KMS-11 (cell line): Measurements from ENCODE around the gene TRIM24.

Experiments
- H2AFZ ChIP-seq: fragments of 200-600 bp; sonication (generic); 2 replicates; pipeline ENCODE4 v1.6.1; 2016; ENCODE audit warnings: antibody characterized with exemption, mixed run types, low read depth
- H3K27ac ChIP-seq: fragments of 200-600 bp; sonication (generic); 2 replicates; pipeline ENCODE4 v1.6.1; 2016; ENCODE audit warnings: mild to moderate bottlenecking, mixed run types
- H3K27me3 ChIP-seq: fragments of 200-600 bp; sonication (generic); 2 replicates; pipeline ENCODE4 v1.6.1; 2017; ENCODE audit warnings: mild to moderate bottlenecking, low read depth, mixed run types, moderate library complexity; ENCODE audit not compliant: insufficient read depth
- H3K36me3 ChIP-seq: fragments of 200-600 bp; sonication (generic); 2 replicates; pipeline ENCODE4 v1.6.1; 2017; ENCODE audit warnings: mild to moderate bottlenecking, mixed run types; ENCODE audit not compliant: insufficient read depth
- H3K4me1 ChIP-seq: fragments of 200-600 bp; sonication (generic); 2 replicates; pipeline ENCODE4 v1.6.1; 2016; ENCODE audit warnings: mild to moderate bottlenecking, low read depth, mixed run types; ENCODE audit not compliant: poor library complexity, severe bottlenecking
- H3K4me2 ChIP-seq: fragments of 200-600 bp; sonication (generic); 2 replicates; pipeline ENCODE4 v1.7.0; 2016; ENCODE audit warnings: mild to moderate bottlenecking, mixed run types
- H3K4me3 ChIP-seq: fragments of 200-600 bp; sonication (generic); IDR thresholded peaks from 2 replicates; pipeline ENCODE4 v1.6.1; 2017; ENCODE audit warnings: low read depth, low read length, mixed read lengths; ENCODE audit not compliant: insufficient read depth
- H3K79me2 ChIP-seq: fragments of 200-600 bp; sonication (generic); 2 replicates; pipeline ENCODE4 v1.6.1; 2016; ENCODE audit warnings: low read depth, mixed run types; ENCODE audit not compliant: insufficient read depth
- H3K9ac ChIP-seq: fragments of 200-600 bp; sonication (generic); 2 replicates; pipeline ENCODE4 v1.6.1; 2016; ENCODE audit warnings: mild to moderate bottlenecking, mixed run types
- H4K20me1 ChIP-seq: fragments of 200-600 bp; sonication (generic); 2 replicates; pipeline ENCODE4 v1.6.1; 2016; ENCODE audit warnings: mild to moderate bottlenecking, mixed run types; ENCODE audit not compliant: insufficient read depth
- CTCF ChIP-seq: fragments of 200-600 bp; sonication (generic); conservative IDR thresholded peaks from 2 replicates; pipeline ENCODE4 v1.6.1; 2017; ENCODE audit warnings: low read depth, mild to moderate bottlenecking, antibody characterized with exemption, low read length, moderate library complexity, mixed read lengths

Gene TRIM24

GRCh38 chr7:138584283-138584682, 124.2 kb downstream of the TRIM24 start:
- Histone ChIP-seq H3K36me3 (peaks cover 4% of the 10 kb centered on the region; the same call in 1 of the 2 replicates), H2AFZ (no peak overlapping the region), H3K27ac (no peak overlapping the region), H4K20me1 (no peaks in the 10 kb centered on the region), H3K4me1 (no peaks in the 10 kb centered on the region), H3K27me3 (no peaks in the 10 kb centered on the region), H3K79me2 (no peaks in the 10 kb centered on the region), H3K4me3 (no peak overlapping the region), H3K9ac (no peak overlapping the region), H3K4me2 (no peak overlapping the region)
- no peak for TF ChIP-seq CTCF

- H3K4me2 ChIP-seq: no peak overlapping the region
- H3K79me2 ChIP-seq: no peaks in the 10 kb centered on the region
- H3K36me3 ChIP-seq: peaks cover under 1% of the 10 kb centered on the region; the same call in 1 of the 2 replicates
- H3K27me3 ChIP-seq: no peaks in the 10 kb centered on the region
- no peaks in the 10 kb centered on the region for H4K20me1 ChIP-seq
- TF ChIP-seq CTCF: no peak
- H3K27ac ChIP-seq: no peak overlapping the region
- no peak overlapping the region for H3K9ac ChIP-seq
- no peaks in the 10 kb centered on the region for H3K4me1 ChIP-seq
- H2AFZ ChIP-seq: no peak overlapping the region
- no peak overlapping the region for H3K4me3 ChIP-seq
Observed at GRCh38 chr7:138584696-138585095, 124.6 kb downstream of the TRIM24 start.

- H3K4me3 ChIP-seq: no peak overlapping the region
- H3K27me3 ChIP-seq: no peaks in the 10 kb centered on the region
- H3K4me2 ChIP-seq: no peak overlapping the region
- no peak overlapping the region for H2AFZ ChIP-seq
- no peak for TF ChIP-seq CTCF
- H3K4me1 ChIP-seq: no peaks in the 10 kb centered on the region
- H3K27ac ChIP-seq: no peak overlapping the region
- no peaks in the 10 kb centered on the region for H3K79me2 ChIP-seq
- H3K36me3 ChIP-seq: no peaks in the 10 kb centered on the region; the same call in 1 of the 2 replicates
- no peak overlapping the region for H3K9ac ChIP-seq
- no peaks in the 10 kb centered on the region for H4K20me1 ChIP-seq
Observed at GRCh38 chr7:138585283-138585993, 125.4 kb downstream of the TRIM24 start.

- H3K4me2 ChIP-seq: no peak overlapping the region
- TF ChIP-seq CTCF: no peak
- no peaks in the 10 kb centered on the region for H3K27me3 ChIP-seq
- H3K9ac ChIP-seq: no peak overlapping the region
- H2AFZ ChIP-seq: no peak overlapping the region
- no peak overlapping the region for H3K27ac ChIP-seq
- no peaks in the 10 kb centered on the region; the same call in 1 of the 2 replicates for H3K36me3 ChIP-seq
- no peaks in the 10 kb centered on the region for H3K79me2 ChIP-seq
- H3K4me1 ChIP-seq: no peaks in the 10 kb centered on the region
- no peaks in the 10 kb centered on the region for H4K20me1 ChIP-seq
- H3K4me3 ChIP-seq: no peak overlapping the region
Observed at GRCh38 chr7:138587485-138587884, 127.4 kb downstream of the TRIM24 start.
